Measurements from ENCODE around the gene CNTN5. TPM values are rescaled to one million over a fixed set of nuclear protein-coding genes. Genes with fewer than 3 reads are reported as not detected.
A peak's percentile ranks its signal among the peaks of the same experiment; 100 is the strongest.

Gene CNTN5
- total and polyA plus RNA-seq, 2 donors (not counting 1 experiment from before 2014, with no cell fraction given), result 0.17 TPM; not detected in 1

- TF ChIP-seq CTCF (conservative IDR thresholded peaks at IDR 0.05 in 1 of 2, IDR thresholded peaks at IDR 0.05 in 1 of 2; ENCODE audit: low read depth in 1 of 2, low read length in 2 of 2), result no peak
- TF ChIP-seq EZH2 (IDR thresholded peaks at IDR 0.05; ENCODE audit: low read length, missing control alignments), result no peak
- Histone ChIP-seq H4K20me1 (ENCODE audit: control insufficient read depth, extremely low read depth, insufficient read depth, low read length) (no peaks in the 10 kb centered on the region), H2AFZ (ENCODE audit: low read length) (no peak overlapping the region), H3K4me1 (ENCODE audit: control insufficient read depth, extremely low read depth, insufficient read depth, low read length) (no peaks in the 10 kb centered on the region), H3K4me2 (ENCODE audit: extremely low read depth, insufficient read depth, low read length) (no peak overlapping the region), H3K9ac (ENCODE audit: insufficient read depth, low read length) (no peak overlapping the region), H3K27ac (ENCODE audit: insufficient read depth, low read length) (no peak overlapping the region), H3K27me3 (ENCODE audit: control insufficient read depth, insufficient read depth, low read length) (no peaks in the 10 kb centered on the region), H3K36me3 (ENCODE audit: control insufficient read depth, insufficient read depth, low read length) (no peaks in the 10 kb centered on the region), H3K4me3 (replicated peaks in 1 of 4; ENCODE audit: control extremely low read depth in 1 of 4, insufficient read depth in 1 of 4, low read depth in 3 of 4, low read length in 4 of 4) (no peak overlapping the region), H3K9me3 (ENCODE audit: control insufficient read depth, insufficient read depth, low read depth, low read length) (no peaks in the 10 kb centered on the region), H3K79me2 (ENCODE audit: control insufficient read depth, insufficient read depth, low read length) (no peaks in the 10 kb centered on the region)
- no peak for DNase-seq (ENCODE audit: low read depth in 2 of 2)
These were observed 697.5 kb downstream of the CNTN5 start for GRCh38 chr11:99718291-99718690.

GRCh38 chr11:99739464-99740089, 718.8 kb downstream of the CNTN5 start:
- H3K9ac ChIP-seq (ENCODE audit: insufficient read depth, low read length), result no peak overlapping the region
- no peak overlapping the region for H3K4me3 ChIP-seq (replicated peaks in 1 of 4; ENCODE audit: control extremely low read depth in 1 of 4, insufficient read depth in 1 of 4, low read depth in 3 of 4, low read length in 4 of 4)
- H3K4me2 ChIP-seq (ENCODE audit: extremely low read depth, insufficient read depth, low read length), result no peak overlapping the region
- H3K79me2 ChIP-seq (ENCODE audit: control insufficient read depth, insufficient read depth, low read length), result no peaks in the 10 kb centered on the region
- no peak overlapping the region for H3K27ac ChIP-seq (ENCODE audit: insufficient read depth, low read length)
- peak; percentile 15 to 64 for DNase-seq (ENCODE audit: low read depth in 2 of 2)
- no peaks in the 10 kb centered on the region for H3K9me3 ChIP-seq (ENCODE audit: control insufficient read depth, insufficient read depth, low read depth, low read length)
- H3K36me3 ChIP-seq (ENCODE audit: control insufficient read depth, insufficient read depth, low read length), result no peaks in the 10 kb centered on the region
- no peak for TF ChIP-seq EZH2 (IDR thresholded peaks at IDR 0.05; ENCODE audit: low read length, missing control alignments)
- peak; percentile 44 to 68 for TF ChIP-seq CTCF (conservative IDR thresholded peaks at IDR 0.05 in 1 of 2, IDR thresholded peaks at IDR 0.05 in 1 of 2; ENCODE audit: low read depth in 1 of 2, low read length in 2 of 2)
- no peaks in the 10 kb centered on the region for H4K20me1 ChIP-seq (ENCODE audit: control insufficient read depth, extremely low read depth, insufficient read depth, low read length)
- no peaks in the 10 kb centered on the region for H3K27me3 ChIP-seq (ENCODE audit: control insufficient read depth, insufficient read depth, low read length)
- H2AFZ ChIP-seq (ENCODE audit: low read length), result no peak overlapping the region
- H3K4me1 ChIP-seq (ENCODE audit: control insufficient read depth, extremely low read depth, insufficient read depth, low read length), result no peaks in the 10 kb centered on the region

- Histone ChIP-seq H3K27me3 (ENCODE audit: control insufficient read depth, insufficient read depth, low read length) (no peaks in the 10 kb centered on the region), H3K9ac (ENCODE audit: insufficient read depth, low read length) (no peak overlapping the region), H4K20me1 (ENCODE audit: control insufficient read depth, extremely low read depth, insufficient read depth, low read length) (no peaks in the 10 kb centered on the region), H3K27ac (ENCODE audit: insufficient read depth, low read length) (no peak overlapping the region), H2AFZ (ENCODE audit: low read length) (no peak overlapping the region), H3K36me3 (ENCODE audit: control insufficient read depth, insufficient read depth, low read length) (no peaks in the 10 kb centered on the region), H3K79me2 (ENCODE audit: control insufficient read depth, insufficient read depth, low read length) (no peaks in the 10 kb centered on the region), H3K4me3 (replicated peaks in 1 of 4; ENCODE audit: control extremely low read depth in 1 of 4, insufficient read depth in 1 of 4, low read depth in 3 of 4, low read length in 4 of 4) (no peak overlapping the region), H3K4me1 (ENCODE audit: control insufficient read depth, extremely low read depth, insufficient read depth, low read length) (no peaks in the 10 kb centered on the region), H3K9me3 (ENCODE audit: control insufficient read depth, insufficient read depth, low read depth, low read length) (no peaks in the 10 kb centered on the region), H3K4me2 (ENCODE audit: extremely low read depth, insufficient read depth, low read length) (no peak overlapping the region)
- TF ChIP-seq EZH2 (IDR thresholded peaks at IDR 0.05; ENCODE audit: low read length, missing control alignments) (no peak), CTCF (conservative IDR thresholded peaks at IDR 0.05 in 1 of 2, IDR thresholded peaks at IDR 0.05 in 1 of 2; ENCODE audit: low read depth in 1 of 2, low read length in 2 of 2) (no peak)
- peak in 1 of 2 donors; percentile 8 for DNase-seq (ENCODE audit: low read depth in 2 of 2)
These were observed 721.8 kb downstream of the CNTN5 start for GRCh38 chr11:99742501-99742900.
